Activated naive CD4-positive, alpha-beta T cell treated with anti-CD3 and anti-CD28 coated beads, Interleukin-2, amount 10 ng/mL, durations not matched to agents 5 hours and 36 hours (primary cell): Measurements from ENCODE around the gene KCNQ1OT1. TPM values are rescaled to one million over a fixed set of nuclear protein-coding genes. Genes with fewer than 3 reads are reported as not detected.

Experiments used
- total RNA-seq, 2 experiments: library from RNA; stranded (reverse); gene quantifications; one replicate each; pipeline ENCODE4 v1.2.3, GENCODE V29; 2021

Gene KCNQ1OT1
- under 1 TPM; 0.19 to 0.20 TPM for total RNA-seq

DNA sequence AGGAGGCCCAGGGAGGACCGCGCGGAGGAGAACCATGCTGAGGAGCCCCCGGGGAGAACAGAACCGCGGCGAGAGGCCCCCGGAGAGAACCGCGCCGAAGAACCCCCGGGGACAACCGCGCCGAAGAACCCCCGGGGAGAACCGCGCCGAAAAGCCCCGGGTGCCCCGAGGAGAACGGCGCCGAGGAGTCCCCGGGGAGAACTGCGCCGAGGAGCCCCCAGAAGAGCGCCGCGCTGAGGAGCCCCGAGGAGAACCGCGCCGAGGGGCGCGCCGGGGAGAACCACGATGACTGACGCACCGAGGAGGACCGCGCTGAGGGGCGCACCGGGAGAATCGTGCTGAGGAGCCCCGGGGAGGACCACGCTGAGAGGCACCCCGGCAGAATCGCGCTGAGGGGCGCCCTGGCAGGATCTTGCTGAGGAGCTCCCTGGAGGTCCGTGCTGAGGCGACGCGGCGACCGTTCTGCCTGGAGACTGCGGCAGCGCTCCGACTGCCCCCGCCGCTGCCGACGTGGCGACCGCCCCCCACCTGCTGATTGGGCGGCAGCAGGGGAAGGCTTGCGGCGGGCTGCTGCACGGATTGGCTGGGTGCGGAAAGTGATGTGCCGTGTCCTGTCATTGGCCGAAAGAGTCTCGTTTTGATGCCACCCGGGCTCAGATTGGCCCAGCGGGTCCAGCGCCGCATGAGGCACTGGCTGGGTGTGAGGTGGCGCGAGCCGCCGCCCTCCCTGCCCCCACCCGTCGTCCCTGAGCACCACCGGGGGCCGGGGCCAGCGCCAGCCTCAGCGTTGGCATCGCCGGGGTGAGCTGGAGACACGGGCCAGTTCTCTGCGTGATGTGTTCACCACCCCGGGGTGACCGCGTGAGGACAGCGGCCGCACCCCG is at the start of gene KCNQ1OT1:
Gene KCNQ1OT1, minus strand, starts transcription at position 464 of the 884 bp plus-strand sequence.

Other genes starting within 250 kb of the KCNQ1OT1 start
- 1 to 10 TPM in 1 of 2 experiments, under 1 TPM in 1; 0.96 to 1.1 TPM for gene CDKN1C, start 185.8 kb upstream of the KCNQ1OT1 start, total RNA-seq
- gene PHLDA2, start 229.4 kb upstream of the KCNQ1OT1 start, total RNA-seq = 1 to 10 TPM in 1 of 2 experiments, under 1 TPM in 1; 0.41 to 1.5 TPM